Right ventricle myocardium superior (tissue), 1 donor: ENCODE data around the gene TDRD12. TPM values are rescaled to one million over a fixed set of nuclear protein-coding genes. Genes with fewer than 3 reads are reported as not detected.
"Not testable (repeated sequence)": the region's sequence is repeated elsewhere in the genome, so short reads cannot be mapped to it uniquely, and the experiment has no call there.

Experiments
- ATAC-seq: fragments of 200-7000 bp; cut with Tn5 transposase; one replicate; pipeline ENCODE4 v1.9.1; 2020; ENCODE audit warnings: mild to moderate bottlenecking; ENCODE audit not compliant: poor library complexity
- DNase-seq: peaks from one replicate; pipeline ENCODE4 v3.0.0-alpha.2; 2020
- intact Hi-C: fragments of 100-400 bp; cut with DNase I; formaldehyde crosslinking; loops from one replicate; pipeline ENCODE4 v1.11.2; 2022
- total RNA-seq: library from RNA; stranded (reverse); fragmentation: NEBNext Ultra II Directional; extraction: Animal tissue kit (Norgen Biotek cat#: 25700); gene quantifications from one replicate; pipeline ENCODE4 v1.2.1, GENCODE V29; 2021
- donor health status: DM: no; HTN: yes; CAD: no; lungs with severe emphysema.

TDRD12 gene
- total RNA-seq, 1 donor from 2014 or later: not detected

- DNase-seq, intact Hi-C loops, ATAC-seq: not testable (repeated sequence)
Observed at GRCh38 chr19:32782089-32782488, 62.5 kb downstream of the TDRD12 start.

GRCh38 chr19:32787161-32787813 lies 67.7 kb downstream of the TDRD12 start:
- ATAC-seq, DNase-seq: not testable (repeated sequence)

GRCh38 chr19:32787895-32788294 lies 68.3 kb downstream of the TDRD12 start:
- intact Hi-C loops, ATAC-seq, DNase-seq: not testable (repeated sequence)

More at GRCh38 chr19:32787161-32787813, 67.7 kb downstream of the TDRD12 start:
- intact Hi-C loops: not testable (repeated sequence)

GRCh38 chr19:32789429-32789828 lies 69.9 kb downstream of the TDRD12 start:
- ATAC-seq (no peak), DNase-seq (no peak)
- intact Hi-C loops: no loop called here

- no peak for DNase-seq
- ATAC-seq: no peak
- intact Hi-C loops: no loop called here
Observed at GRCh38 chr19:32798201-32798600, 78.6 kb downstream of the TDRD12 start.

- ATAC-seq: no peak
- no peak for DNase-seq
- intact Hi-C loops: no loop called here
Observed at GRCh38 chr19:32800191-32800590, 80.6 kb downstream of the TDRD12 start.

- intact Hi-C loops: no loop called here
- ATAC-seq (no peak), DNase-seq (no peak)
Observed at GRCh38 chr19:32800754-32801153, 81.2 kb downstream of the TDRD12 start.

GRCh38 chr19:32802840-32803239 lies 83.3 kb downstream of the TDRD12 start:
- intact Hi-C loops: no loop called here
- DNase-seq (no peak), ATAC-seq (no peak)

GRCh38 chr19:32808236-32808635 lies 88.7 kb downstream of the TDRD12 start:
- intact Hi-C loops: no loop called here

GRCh38 chr19:32809254-32809653 lies 89.7 kb downstream of the TDRD12 start:
- peak; percentile 25 for ATAC-seq
- intact Hi-C loops: no loop called here
- no peak for DNase-seq

More at GRCh38 chr19:32808236-32808635, 88.7 kb downstream of the TDRD12 start:
- no peak for DNase-seq
- no peak for ATAC-seq

GRCh38 chr19:32809754-32810153 lies 90.2 kb downstream of the TDRD12 start:
- DNase-seq: no peak
- no peak for ATAC-seq
- intact Hi-C loops: no loop called here

GRCh38 chr19:32810452-32810851 lies 90.9 kb downstream of the TDRD12 start:
- intact Hi-C loops: no loop called here
- ATAC-seq (no peak), DNase-seq (no peak)

GRCh38 chr19:32811151-32811550 lies 91.6 kb downstream of the TDRD12 start:
- ATAC-seq (no peak), DNase-seq (no peak)
- intact Hi-C loops: no loop called here

GRCh38 chr19:32812036-32812435 lies 92.5 kb downstream of the TDRD12 start:
- DNase-seq: no peak
- intact Hi-C loops: no loop called here
- ATAC-seq: no peak

- no peak for DNase-seq
- no peak for ATAC-seq
- intact Hi-C loops: no loop called here
Observed at GRCh38 chr19:32812571-32812970, 93.0 kb downstream of the TDRD12 start.

GRCh38 chr19:32813862-32814425 lies 94.4 kb downstream of the TDRD12 start:
- intact Hi-C loops: no loop called here
- ATAC-seq (no peak), DNase-seq (no peak)

GRCh38 chr19:32814624-32815023 lies 95.1 kb downstream of the TDRD12 start:
- no peak for ATAC-seq
- intact Hi-C loops: no loop called here
- no peak for DNase-seq

- ATAC-seq: no peak
- intact Hi-C loops: no loop called here
Observed at GRCh38 chr19:32816555-32817099, 97.1 kb downstream of the TDRD12 start.

GRCh38 chr19:32817569-32818476 lies 98.3 kb downstream of the TDRD12 start:
- no peak for ATAC-seq
- intact Hi-C loops: no loop called here
- no peak for DNase-seq

More at GRCh38 chr19:32816555-32817099, 97.1 kb downstream of the TDRD12 start:
- no peak for DNase-seq
